H9 (cell line): ENCODE results near the gene ANKMY2. TPM values are rescaled to one million over a fixed set of nuclear protein-coding genes. Genes with fewer than 3 reads are reported as not detected.
"Not testable (repeated sequence)": the region's sequence is repeated elsewhere in the genome, so short reads cannot be mapped to it uniquely, and the experiment has no call there.

Experiments used
- DNase-seq: peaks from one replicate; pipeline ENCODE4 v3.0.0-alpha.2; 2017
- H2AFZ ChIP-seq: one replicate; pipeline ENCODE4 v1.6.1; 2013; ENCODE audit warnings: mild to moderate bottlenecking, low read length, control low read depth, moderate library complexity
- H2AK5ac ChIP-seq: 2 replicates; pipeline ENCODE4 v1.6.1; 2013; ENCODE audit warnings: low read length, control low read depth, mixed read lengths; ENCODE audit not compliant: insufficient read length
- H2BK120ac ChIP-seq: one replicate; pipeline ENCODE4 v1.6.1; 2013; ENCODE audit warnings: low read depth, mild to moderate bottlenecking, low read length, control low read depth, inconsistent platforms; ENCODE audit not compliant: poor library complexity, severe bottlenecking
- H2BK12ac ChIP-seq: 2 replicates; pipeline ENCODE4 v1.6.1; 2013; ENCODE audit warnings: low read length, control low read depth, mixed read lengths, low read depth; ENCODE audit not compliant: insufficient read length
- H2BK15ac ChIP-seq: 2 replicates; pipeline ENCODE4 v1.6.1; 2013; ENCODE audit warnings: low read depth, low read length, control low read depth
- H2BK20ac ChIP-seq: one replicate; pipeline ENCODE4 v1.6.1; 2013; ENCODE audit warnings: low read depth, mild to moderate bottlenecking, low read length, control low read depth, inconsistent platforms; ENCODE audit not compliant: poor library complexity, severe bottlenecking
- H2BK5ac ChIP-seq: 2 replicates; pipeline ENCODE4 v1.6.1; 2013; ENCODE audit warnings: low read length, control low read depth, mixed read lengths; ENCODE audit not compliant: insufficient read length
- H3K14ac ChIP-seq: 2 replicates; pipeline ENCODE4 v1.6.1; 2013; ENCODE audit warnings: low read length, control low read depth; ENCODE audit not compliant: insufficient read depth
- H3K18ac ChIP-seq: 2 replicates; pipeline ENCODE4 v1.6.1; 2013; ENCODE audit warnings: low read depth, mild to moderate bottlenecking, mixed read lengths, low read length, control low read depth; ENCODE audit not compliant: insufficient read length
- H3K23ac ChIP-seq: 2 replicates; pipeline ENCODE4 v1.6.1; 2013; ENCODE audit warnings: low read length, control low read depth, mixed read lengths, low read depth; ENCODE audit not compliant: insufficient read length
- H3K23me2 ChIP-seq: 2 replicates; pipeline ENCODE4 v1.6.1; 2013; ENCODE audit warnings: low read depth, mild to moderate bottlenecking, mixed read lengths, low read length, control low read depth; ENCODE audit not compliant: insufficient read length, poor library complexity, severe bottlenecking
- H3K27ac ChIP-seq: 2 replicates; pipeline ENCODE4 v1.5.1; 2013; ENCODE audit warnings: low read length, control low read depth, mixed read lengths, low read depth; ENCODE audit not compliant: insufficient read length
- H3K27me3 ChIP-seq: 2 replicates; pipeline ENCODE4 v1.6.1; 2013; ENCODE audit warnings: low read length, control low read depth, inconsistent platforms; ENCODE audit not compliant: insufficient read depth
- H3K4ac ChIP-seq: 2 replicates; pipeline ENCODE4 v1.6.1; 2013; ENCODE audit warnings: low read depth, mild to moderate bottlenecking, control low read depth, inconsistent platforms, low read length, moderate library complexity
- H3K4me1 ChIP-seq: 2 replicates; pipeline ENCODE4 v1.6.1; 2013; ENCODE audit warnings: low read length, control low read depth, inconsistent platforms; ENCODE audit not compliant: insufficient read depth
- H3K4me2 ChIP-seq: 2 replicates; pipeline ENCODE4 v1.6.1; 2013; ENCODE audit warnings: low read length, control low read depth, mixed read lengths; ENCODE audit not compliant: insufficient read length, insufficient read depth
- H3K56ac ChIP-seq: 2 replicates; pipeline ENCODE4 v1.6.1; 2013; ENCODE audit warnings: low read depth, mild to moderate bottlenecking, mixed read lengths, low read length, control low read depth; ENCODE audit not compliant: insufficient read length
- H3K79me1 ChIP-seq: 2 replicates; pipeline ENCODE4 v1.6.1; 2013; ENCODE audit warnings: low read depth, mild to moderate bottlenecking, moderate library complexity, low read length, control low read depth, inconsistent platforms; ENCODE audit not compliant: insufficient read depth, poor library complexity, severe bottlenecking
- H3K79me2 ChIP-seq: 2 replicates; pipeline ENCODE4 v1.6.1; 2013; ENCODE audit warnings: low read length, control low read depth, inconsistent platforms; ENCODE audit not compliant: insufficient read depth
- H3K9ac ChIP-seq: 2 replicates; pipeline ENCODE4 v1.6.1; 2013; ENCODE audit warnings: low read length, control low read depth, mixed read lengths; ENCODE audit not compliant: insufficient read length; ENCODE audit errors: extremely low read depth
- H3K9me3 ChIP-seq: one replicate; pipeline ENCODE4 v1.6.1; 2013; ENCODE audit warnings: low read depth, low read length, inconsistent platforms; ENCODE audit not compliant: control insufficient read depth
- H3T11ph ChIP-seq: one replicate; pipeline ENCODE4 v1.6.1; 2013; ENCODE audit warnings: mild to moderate bottlenecking, low read length, control low read depth, inconsistent platforms
- H4K20me1 ChIP-seq: one replicate; pipeline ENCODE4 v1.6.1; 2013; ENCODE audit not compliant: control insufficient read depth, insufficient read length, insufficient read depth
- H4K5ac ChIP-seq: 2 replicates; pipeline ENCODE4 v1.6.1; 2013; ENCODE audit warnings: low read depth, mild to moderate bottlenecking, mixed read lengths, low read length, control low read depth; ENCODE audit not compliant: insufficient read length
- H4K8ac ChIP-seq: replicated peaks from 2 replicates; pipeline ENCODE4 v1.6.1; 2013; ENCODE audit warnings: low read length, control low read depth, mixed read lengths, low read depth; ENCODE audit not compliant: insufficient read length
- H4K91ac ChIP-seq: 2 replicates; pipeline ENCODE4 v1.6.1; 2013; ENCODE audit warnings: low read depth, mild to moderate bottlenecking, moderate library complexity, mixed read lengths, low read length, control low read depth; ENCODE audit not compliant: insufficient read length
- H3K27ac Mint-ChIP-seq, 3 experiments: 2 replicates in 2 of 3; 3 replicates in 1 of 3; pipeline ENCODE4 v1.8.0; 2020 to 2021; ENCODE audit warnings: mixed read lengths in 3 of 3, mild to moderate bottlenecking in 1 of 3, moderate library complexity in 1 of 3
- H3K27me3 Mint-ChIP-seq: 2 replicates; pipeline ENCODE4 v1.8.0; 2021; ENCODE audit warnings: low read depth, mild to moderate bottlenecking, moderate library complexity, mixed read lengths
- H3K36me3 Mint-ChIP-seq, 3 experiments: 2 replicates in 2 of 3; 3 replicates in 1 of 3; pipeline ENCODE4 v1.8.0; 2020 to 2021; ENCODE audit warnings: low read depth in 3 of 3, mixed read lengths in 3 of 3; ENCODE audit not compliant: insufficient read depth in 1 of 3
- H3K4me1 Mint-ChIP-seq, 2 experiments: 2 replicates each; pipeline ENCODE4 v1.8.0; 2020; ENCODE audit warnings: mixed read lengths in 2 of 2
- H3K4me3 Mint-ChIP-seq, 2 experiments: 2 replicates in 1 of 2; 3 replicates in 1 of 2; pipeline ENCODE4 v1.8.0; 2020 to 2021; ENCODE audit warnings: mild to moderate bottlenecking in 2 of 2, mixed read lengths in 2 of 2, moderate library complexity in 1 of 2
- H3K9me3 Mint-ChIP-seq, 2 experiments: 2 replicates in 1 of 2; 3 replicates in 1 of 2; pipeline ENCODE4 v1.8.0; 2020; ENCODE audit warnings: mild to moderate bottlenecking in 2 of 2, mixed read lengths in 2 of 2, moderate library complexity in 1 of 2
- WGBS: extraction: QIAGEN DNeasy Blood & Tissue Kit; methylation state at CpG from one replicate; pipeline ENCODE4 v1.1.7; 2013; ENCODE audit warnings: missing lambda C conversion rate, low lambda C conversion rate, mixed read lengths; ENCODE audit not compliant: insufficient read length; ENCODE audit errors: extremely low coverage; 5-methylcytosine and 5-hydroxymethylcytosine counted together
- total RNA-seq: library from RNA; stranded (reverse); gene quantifications from 2 replicates; pipeline ENCODE4 v1.2.1, GENCODE V29; 2021
- TF ChIP-seq, protein P1 (sequence below): fragments of 200-600 bp; sonication (generic); conservative IDR thresholded peaks from 3 replicates; pipeline ENCODE4 v1.8.0; 2021; ENCODE audit warnings: antibody characterized with exemption, mild to moderate bottlenecking

ANKMY2 gene
- total RNA-seq, 1 experiment from 2014 or later: 12.7 TPM

DNA sequence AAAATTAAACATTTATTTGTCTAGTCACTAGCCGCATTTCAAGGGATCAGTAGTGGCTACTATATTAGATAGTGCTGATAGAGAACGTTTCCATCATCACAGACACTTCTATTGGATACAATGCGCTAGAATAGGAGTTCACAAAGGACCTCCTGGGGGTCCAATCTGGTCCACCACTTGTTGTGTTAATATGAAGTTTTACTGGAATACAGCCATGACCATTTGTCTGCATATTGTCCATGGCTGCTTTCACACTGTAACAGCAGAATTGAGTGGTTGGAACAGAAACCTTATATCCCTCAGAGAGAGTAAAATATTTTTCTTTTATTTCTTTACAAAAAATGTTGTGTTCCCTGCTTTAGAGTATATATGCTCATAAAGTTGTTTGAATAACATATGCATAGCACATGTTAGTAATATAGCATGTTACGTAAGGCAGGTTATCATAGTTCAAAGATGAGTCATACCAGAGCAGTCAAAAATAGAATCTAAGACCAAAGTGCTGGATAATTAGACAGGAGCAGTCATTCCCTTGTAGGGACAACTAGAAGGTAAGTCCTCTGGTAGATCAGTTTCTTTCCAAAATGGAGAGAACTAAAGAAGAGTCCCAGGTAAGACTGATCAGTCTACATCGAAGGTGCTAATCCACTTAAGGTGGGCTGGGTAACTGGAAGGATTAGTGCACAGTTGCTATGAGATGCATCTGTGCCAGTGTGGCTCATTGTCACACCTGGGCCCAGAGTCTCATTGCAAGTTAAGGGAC lies 15.3 kb upstream of the ANKMY2 start:
- no peak overlapping the region for H2BK15ac ChIP-seq
- no peak overlapping the region for H3K23ac ChIP-seq
- no peaks in the 10 kb centered on the region for H3K9me3 Mint-ChIP-seq
- no peak overlapping the region for H3K4me3 Mint-ChIP-seq
- no peak for DNase-seq
- H3K18ac ChIP-seq: no peak overlapping the region
- H3K56ac ChIP-seq: no peak overlapping the region
- peaks cover 3% of the 10 kb centered on the region; the same call in 1 of the 2 replicates for H3K79me2 ChIP-seq
- no peak overlapping the region for H2BK120ac ChIP-seq
- H2BK5ac ChIP-seq: no peak overlapping the region
- peaks cover 31 to 37% of the 10 kb centered on the region in 2 experiments for H3K4me1 Mint-ChIP-seq
- H4K8ac ChIP-seq: no peak overlapping the region
- H3T11ph ChIP-seq: no peak overlapping the region
- no peak overlapping the region for H3K9ac ChIP-seq
- no peak overlapping the region for H4K91ac ChIP-seq
- H3K36me3 Mint-ChIP-seq: peaks cover 7 to 9% (median 8%) of the 10 kb centered on the region in 3 experiments; a peak in 6 of 7 replicates
- no peak overlapping the region for H4K5ac ChIP-seq
- H3K27me3 ChIP-seq: no peaks in the 10 kb centered on the region
- no peak overlapping the region for H2AFZ ChIP-seq
- no peaks in the 10 kb centered on the region for H3K23me2 ChIP-seq
- H3K27ac Mint-ChIP-seq: peak overlapping the region in 1 of 3 experiments; percentile 30; a peak in 1 of 7 replicates
- no peak overlapping the region for H3K4me2 ChIP-seq
- H3K9me3 ChIP-seq: no peaks in the 10 kb centered on the region
- H3K27me3 Mint-ChIP-seq: no peaks in the 10 kb centered on the region
- no peaks in the 10 kb centered on the region for H4K20me1 ChIP-seq
- H3K27ac ChIP-seq: no peak overlapping the region
- TF ChIP-seq, protein P1, sequence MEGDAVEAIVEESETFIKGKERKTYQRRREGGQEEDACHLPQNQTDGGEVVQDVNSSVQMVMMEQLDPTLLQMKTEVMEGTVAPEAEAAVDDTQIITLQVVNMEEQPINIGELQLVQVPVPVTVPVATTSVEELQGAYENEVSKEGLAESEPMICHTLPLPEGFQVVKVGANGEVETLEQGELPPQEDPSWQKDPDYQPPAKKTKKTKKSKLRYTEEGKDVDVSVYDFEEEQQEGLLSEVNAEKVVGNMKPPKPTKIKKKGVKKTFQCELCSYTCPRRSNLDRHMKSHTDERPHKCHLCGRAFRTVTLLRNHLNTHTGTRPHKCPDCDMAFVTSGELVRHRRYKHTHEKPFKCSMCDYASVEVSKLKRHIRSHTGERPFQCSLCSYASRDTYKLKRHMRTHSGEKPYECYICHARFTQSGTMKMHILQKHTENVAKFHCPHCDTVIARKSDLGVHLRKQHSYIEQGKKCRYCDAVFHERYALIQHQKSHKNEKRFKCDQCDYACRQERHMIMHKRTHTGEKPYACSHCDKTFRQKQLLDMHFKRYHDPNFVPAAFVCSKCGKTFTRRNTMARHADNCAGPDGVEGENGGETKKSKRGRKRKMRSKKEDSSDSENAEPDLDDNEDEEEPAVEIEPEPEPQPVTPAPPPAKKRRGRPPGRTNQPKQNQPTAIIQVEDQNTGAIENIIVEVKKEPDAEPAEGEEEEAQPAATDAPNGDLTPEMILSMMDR: no peak
- no CpG with 5 or more reads among the region's 5 CpGs for WGBS
- H3K4me1 ChIP-seq: peaks cover 2% of the 10 kb centered on the region; the same call in 1 of the 2 replicates
- no peak overlapping the region for H2BK12ac ChIP-seq
- H3K4ac ChIP-seq: no peak overlapping the region
- no peak overlapping the region for H3K14ac ChIP-seq
- no peak overlapping the region for H2AK5ac ChIP-seq
- H2BK20ac ChIP-seq: no peak overlapping the region
- H3K79me1 ChIP-seq: peaks cover 3% of the 10 kb centered on the region

DNA sequence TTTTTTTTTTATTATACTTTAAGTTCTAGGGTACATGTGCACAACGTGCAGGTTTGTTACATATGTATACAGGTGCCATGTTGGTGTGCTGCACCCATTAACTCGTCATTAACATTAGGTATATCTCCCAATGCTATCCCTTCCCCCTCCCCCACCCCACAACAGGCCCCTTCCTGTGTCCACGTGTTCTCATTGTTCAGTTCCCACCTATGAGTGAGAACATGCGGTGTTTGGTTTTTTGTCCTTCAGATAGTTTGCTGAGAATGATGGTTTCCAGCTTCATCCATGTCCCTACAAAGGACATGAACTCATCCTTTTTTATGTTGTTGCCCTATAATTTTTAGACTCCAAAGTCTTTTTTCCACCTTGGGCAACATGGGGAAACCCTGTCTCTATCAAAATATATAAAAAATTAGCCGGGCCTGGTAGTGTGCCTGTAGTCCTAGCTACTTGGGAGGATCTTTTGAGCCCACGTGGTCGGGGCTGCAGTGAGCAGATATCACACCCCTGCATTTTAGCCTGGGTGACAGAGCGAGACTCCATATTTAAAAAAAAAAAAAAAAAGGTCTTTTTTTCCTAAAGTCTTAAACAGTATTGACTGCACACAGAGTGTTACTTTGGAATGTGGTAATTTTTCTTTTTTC lies 14.4 kb upstream of the ANKMY2 start:
- not testable (repeated sequence) for H3K4me3 Mint-ChIP-seq, H4K20me1 ChIP-seq, DNase-seq, H3K14ac ChIP-seq, H3K4me2 ChIP-seq, H2AFZ ChIP-seq, H3T11ph ChIP-seq, H3K9ac ChIP-seq, H3K9me3 Mint-ChIP-seq, H3K23ac ChIP-seq, H3K36me3 Mint-ChIP-seq, H3K56ac ChIP-seq, H2BK12ac ChIP-seq, H3K18ac ChIP-seq, H3K4me1 ChIP-seq, H3K27ac ChIP-seq, H2AK5ac ChIP-seq, H3K23me2 ChIP-seq, H4K8ac ChIP-seq, H3K79me2 ChIP-seq, H2BK20ac ChIP-seq, H3K4ac ChIP-seq, H2BK15ac ChIP-seq, H2BK5ac ChIP-seq, H3K27me3 Mint-ChIP-seq, H3K79me1 ChIP-seq, H3K9me3 ChIP-seq, H4K5ac ChIP-seq, H3K27me3 ChIP-seq, H4K91ac ChIP-seq, H2BK120ac ChIP-seq
- peaks cover 31 to 37% of the 10 kb centered on the region in 2 experiments for H3K4me1 Mint-ChIP-seq
- H3K27ac Mint-ChIP-seq: peak overlapping the region in 1 of 3 experiments; percentile 87; a peak in 3 of 7 replicates
- WGBS: no CpG with 5 or more reads among the region's 8 CpGs
